Fibroblast of gingiva (primary cell): ENCODE measurements around the gene CD2AP.
"Not testable (repeated sequence)": the region's sequence is repeated elsewhere in the genome, so short reads cannot be mapped to it uniquely, and the experiment has no call there.

Experiments
- DNase-seq: peaks from one replicate; pipeline ENCODE4 v3.0.0-alpha.2; 2011; ENCODE audit warnings: low read depth

The CD2AP gene

DNA sequence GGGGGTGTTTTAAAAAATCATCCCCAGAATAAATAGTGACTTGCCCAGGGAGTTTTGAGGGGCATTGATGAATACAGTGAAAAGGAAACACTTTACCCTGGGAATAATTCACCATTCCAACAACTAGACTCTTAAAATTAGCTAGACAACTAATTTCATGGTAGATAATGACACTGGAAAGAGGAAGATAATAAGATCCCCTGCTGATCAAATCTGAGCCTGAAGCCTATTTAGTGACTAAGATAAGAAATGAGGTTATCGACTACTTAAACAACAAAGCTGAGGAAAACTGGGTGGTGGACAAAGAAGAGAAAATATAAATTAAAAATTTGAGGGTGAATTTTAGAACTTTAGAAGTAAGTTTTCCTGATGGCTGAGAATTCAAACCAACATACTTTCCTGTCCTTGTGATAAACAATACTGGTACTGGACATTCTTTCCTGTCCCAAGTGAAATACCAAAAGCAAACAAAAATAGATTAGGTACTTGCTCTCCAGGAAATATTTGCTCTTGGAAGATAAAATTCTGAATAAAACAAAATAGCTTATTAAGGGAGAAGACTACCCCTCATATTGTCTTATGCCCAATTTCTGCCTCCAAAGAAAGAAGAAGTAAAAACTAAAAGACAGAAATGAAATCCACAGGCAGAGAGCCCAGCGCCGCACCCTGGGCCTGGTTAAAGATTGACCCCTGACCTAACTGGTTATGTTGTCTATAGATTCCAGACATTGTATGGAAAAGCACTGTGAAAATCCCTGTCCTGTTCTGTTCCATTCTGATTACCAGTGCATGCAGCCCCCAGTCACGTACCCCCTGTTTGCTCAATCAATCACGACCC, 156.8 kb downstream of the CD2AP start:
- DNase-seq: no peak

DNA sequence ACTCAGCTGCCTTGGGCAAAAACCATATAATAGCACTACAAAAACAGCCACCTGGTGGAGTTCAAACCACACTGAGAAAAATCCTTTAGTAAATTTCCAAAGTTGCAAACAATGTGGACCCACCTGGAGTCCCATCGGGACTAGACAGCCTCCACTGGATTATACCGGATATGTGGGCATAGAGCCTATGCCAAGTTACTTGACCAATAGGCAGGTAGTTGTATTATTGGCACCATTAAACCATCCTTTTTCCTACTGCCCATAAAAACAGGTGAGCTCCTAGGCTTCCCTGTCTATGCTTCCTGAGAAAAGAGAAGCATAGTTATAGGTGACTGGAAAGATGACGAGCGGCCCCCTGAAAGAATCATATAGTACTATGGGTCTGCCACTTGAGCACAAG, 169.1 kb downstream of the CD2AP start:
- no peak for DNase-seq

DNA sequence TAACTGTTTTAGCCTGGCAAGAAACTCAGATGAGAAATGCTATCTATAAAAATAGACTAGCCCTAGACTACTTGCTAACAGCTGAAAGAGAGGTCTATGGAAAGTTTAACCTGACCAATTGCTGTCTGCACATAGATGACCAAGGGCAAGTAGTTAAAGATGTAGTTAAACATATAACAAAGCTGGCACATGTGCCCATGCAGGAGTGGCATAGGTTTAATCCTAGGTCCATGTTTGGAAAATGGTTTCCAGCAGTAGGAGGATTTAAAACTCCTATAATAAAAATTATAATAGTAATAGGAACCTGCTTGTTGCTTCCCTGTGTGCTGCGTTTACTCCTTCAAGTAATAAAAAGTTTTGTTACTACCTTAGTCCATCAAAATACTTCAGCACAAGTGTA, 169.6 kb downstream of the CD2AP start:
- DNase-seq: no peak

DNA sequence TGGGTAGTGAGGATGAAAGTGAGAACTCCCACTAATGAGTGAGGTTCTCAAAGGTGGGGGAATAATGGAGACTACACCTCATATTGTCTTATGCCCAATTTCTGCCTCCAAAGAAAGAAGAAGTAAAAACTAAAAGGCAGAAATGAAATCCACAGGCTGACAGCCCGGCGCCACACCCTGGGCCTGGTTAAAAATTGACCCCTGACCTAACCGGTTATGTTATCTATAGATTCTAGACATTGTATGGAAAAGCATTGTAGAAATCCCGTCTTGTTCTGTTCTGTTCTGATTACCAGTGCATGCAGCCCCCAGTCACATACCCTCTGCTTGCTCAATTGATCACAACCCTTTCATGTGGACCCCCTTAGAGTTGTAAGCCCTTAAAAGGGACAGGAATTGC, 170.0 kb downstream of the CD2AP start:
- DNase-seq: not testable (repeated sequence)

DNA sequence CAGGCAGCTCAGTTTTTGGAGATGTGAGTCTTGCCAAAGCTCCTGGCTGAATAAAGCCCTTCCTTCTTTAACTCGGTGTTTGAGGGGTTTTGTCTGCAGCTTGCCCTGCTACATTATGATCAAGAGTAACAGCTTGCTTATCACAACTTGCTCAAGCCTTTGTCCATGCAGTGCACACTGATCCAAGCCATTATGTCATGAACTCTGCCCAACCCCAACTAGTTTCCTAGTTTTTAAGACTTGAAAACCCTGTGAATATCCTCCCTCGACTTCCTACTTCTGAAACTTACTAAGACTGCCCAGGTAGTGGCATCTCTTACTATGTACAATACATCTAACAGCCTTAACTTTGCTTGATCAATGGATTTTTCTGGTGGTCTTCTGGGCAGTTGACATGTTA, 170.4 kb downstream of the CD2AP start:
- DNase-seq: no peak

DNA sequence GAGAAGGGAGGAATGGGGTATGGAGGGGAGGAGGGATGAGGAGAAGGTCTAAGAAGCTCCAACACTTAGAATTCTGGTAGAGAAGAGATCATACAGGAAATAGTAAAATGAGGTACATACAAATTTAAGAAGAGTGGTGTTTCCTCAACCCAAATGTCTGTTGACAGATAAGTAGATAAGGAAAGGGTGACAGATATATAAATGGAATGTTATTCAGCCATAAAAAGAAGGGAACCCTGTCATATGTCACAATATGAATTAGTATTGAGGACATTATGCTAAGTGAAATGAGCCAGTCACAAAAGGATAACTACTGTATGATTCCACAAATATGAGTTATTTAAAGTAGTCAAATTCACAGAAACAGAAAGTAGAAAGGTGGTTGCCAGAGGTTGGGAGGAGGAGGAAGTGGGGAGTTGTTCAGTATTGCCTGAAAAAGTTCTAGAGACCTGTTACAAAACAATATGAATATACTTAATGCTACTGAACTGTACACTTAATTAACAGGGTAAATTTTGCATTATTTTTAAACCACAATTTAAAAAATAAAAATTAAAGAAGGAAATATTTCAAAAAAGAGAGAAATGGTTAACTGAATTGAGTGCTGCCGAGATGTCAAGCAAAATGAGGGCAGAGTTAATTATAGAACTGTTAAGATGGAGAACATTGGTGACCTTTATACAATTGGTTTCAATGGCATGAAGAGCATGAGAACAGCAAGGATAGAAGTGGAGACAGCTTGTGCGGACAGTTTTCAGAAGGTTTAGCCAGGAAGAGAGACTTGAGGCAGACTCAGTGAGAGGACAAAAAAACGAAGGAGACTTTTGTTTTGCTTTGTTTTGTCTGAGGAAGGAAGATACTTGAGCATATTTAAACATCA, 173.2 kb downstream of the CD2AP start:
- DNase-seq: no peak

DNA sequence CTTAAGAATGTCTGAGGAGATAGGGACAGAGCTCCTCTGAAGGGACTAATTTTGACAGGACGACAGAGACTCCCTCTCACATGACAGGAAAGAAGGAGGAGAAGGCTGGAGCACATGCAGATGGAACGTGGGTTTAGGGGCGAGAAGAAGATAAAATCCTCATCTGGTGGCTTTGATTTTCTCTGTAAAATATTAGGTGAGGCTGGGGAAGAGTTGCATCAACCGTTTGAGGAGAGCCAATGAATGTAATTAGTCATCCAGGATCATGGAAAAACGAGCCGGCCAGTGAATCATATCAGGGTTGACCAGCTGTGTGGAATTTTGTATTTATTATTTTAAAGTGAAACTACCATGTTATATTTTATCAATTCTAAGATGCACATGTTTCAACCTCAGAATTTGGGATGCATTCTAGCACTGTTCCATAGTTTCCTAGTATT, 173.9 kb downstream of the CD2AP start:
- peak; percentile 49 for DNase-seq

DNA sequence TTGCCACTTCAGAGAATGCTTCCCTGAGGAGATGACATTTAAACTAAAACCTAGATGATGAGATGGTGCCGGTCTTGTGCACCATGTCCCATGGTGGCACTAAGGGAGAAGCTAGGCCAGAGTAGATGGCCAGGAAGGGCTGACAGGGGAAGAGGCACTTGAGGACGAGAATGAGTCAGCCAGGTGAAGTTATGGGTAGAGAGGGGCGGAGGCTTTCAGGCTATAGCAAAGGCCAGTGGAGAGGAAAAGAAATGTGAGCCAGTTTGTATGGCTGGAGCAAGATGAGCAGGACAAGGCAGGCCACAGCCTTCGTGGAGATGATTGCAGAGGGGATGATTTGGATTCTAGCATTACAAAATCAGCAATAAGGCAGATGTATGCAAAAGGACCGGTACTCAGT, 176.1 kb downstream of the CD2AP start:
- no peak for DNase-seq

DNA sequence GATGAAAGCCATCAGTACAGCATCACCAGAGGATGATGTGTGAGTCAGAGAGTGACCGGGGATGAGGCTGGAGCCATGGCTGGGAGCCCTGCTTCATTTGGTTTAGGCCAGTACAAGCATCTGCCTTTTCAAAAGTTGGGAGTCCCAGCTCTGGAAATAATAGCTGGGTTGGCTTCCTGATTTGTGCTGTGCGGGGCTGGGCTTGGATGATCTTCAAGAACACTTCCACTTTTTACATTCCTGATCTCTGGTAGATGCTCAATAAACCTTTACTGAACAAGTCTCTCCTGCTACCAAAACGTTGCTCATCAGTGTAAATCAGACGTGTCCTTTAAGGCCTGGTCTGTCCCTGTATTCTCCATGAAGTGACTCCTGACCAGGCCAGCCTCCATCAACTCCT, 176.7 kb downstream of the CD2AP start:
- DNase-seq: no peak

DNA sequence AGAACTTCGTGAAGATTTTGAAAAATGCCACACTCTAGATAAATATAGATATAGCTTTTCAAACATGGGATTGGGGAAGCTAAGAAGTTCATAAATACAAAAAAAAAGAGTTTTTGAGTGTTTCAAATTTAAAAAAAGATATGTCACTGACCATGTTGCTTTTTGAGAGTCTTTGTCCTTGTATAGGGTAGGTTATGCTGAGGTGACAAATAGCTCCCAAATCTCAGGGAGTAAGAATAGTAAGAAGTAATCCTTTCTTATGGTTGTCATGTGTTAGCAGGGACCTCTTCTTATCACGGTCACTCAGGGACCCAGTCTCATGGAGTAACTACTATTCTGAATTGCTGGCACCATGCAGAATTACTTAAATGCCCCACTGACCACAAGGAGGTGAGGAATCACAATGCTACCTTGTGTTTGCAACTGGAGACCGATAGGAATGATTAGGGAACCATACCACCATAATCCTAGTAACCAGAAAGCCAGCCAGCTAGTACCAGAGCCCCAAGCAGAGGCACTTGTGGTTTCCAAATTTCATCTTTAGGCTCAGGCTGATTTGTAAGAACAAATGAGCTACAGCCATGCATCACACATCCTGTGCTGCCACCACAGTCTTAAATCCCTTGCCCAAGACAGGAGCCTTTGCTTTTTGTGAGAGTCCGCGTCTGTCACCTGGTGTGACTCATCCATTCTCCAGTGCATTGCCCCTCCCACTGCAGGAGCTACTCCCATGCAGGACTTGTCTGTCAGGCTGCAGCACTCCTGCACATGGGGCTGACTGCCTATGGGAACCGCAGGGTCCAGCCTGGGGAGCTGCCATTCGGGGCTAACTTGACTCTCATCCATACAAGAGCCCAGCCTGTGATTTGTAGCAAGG, 178.4 kb downstream of the CD2AP start:
- DNase-seq: peak; percentile 4

DNA sequence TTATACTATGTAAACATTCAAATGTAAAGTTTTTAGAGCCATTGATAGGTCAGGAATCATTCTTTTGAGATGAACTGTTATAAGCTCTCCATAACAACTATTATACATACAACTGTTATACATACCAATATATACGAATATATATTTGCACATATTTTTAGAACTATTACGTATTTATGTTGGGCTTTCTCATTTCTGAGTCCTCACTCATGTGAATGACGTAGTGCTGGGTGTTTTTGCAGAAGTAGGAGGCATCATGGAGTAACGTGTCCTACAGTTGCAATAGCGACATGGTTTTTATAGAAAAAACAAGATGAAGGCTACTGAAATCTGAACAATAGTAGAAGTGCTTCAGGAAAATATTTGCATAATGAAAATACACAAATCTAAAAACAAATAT, 184.4 kb downstream of the CD2AP start:
- DNase-seq: no peak

DNA sequence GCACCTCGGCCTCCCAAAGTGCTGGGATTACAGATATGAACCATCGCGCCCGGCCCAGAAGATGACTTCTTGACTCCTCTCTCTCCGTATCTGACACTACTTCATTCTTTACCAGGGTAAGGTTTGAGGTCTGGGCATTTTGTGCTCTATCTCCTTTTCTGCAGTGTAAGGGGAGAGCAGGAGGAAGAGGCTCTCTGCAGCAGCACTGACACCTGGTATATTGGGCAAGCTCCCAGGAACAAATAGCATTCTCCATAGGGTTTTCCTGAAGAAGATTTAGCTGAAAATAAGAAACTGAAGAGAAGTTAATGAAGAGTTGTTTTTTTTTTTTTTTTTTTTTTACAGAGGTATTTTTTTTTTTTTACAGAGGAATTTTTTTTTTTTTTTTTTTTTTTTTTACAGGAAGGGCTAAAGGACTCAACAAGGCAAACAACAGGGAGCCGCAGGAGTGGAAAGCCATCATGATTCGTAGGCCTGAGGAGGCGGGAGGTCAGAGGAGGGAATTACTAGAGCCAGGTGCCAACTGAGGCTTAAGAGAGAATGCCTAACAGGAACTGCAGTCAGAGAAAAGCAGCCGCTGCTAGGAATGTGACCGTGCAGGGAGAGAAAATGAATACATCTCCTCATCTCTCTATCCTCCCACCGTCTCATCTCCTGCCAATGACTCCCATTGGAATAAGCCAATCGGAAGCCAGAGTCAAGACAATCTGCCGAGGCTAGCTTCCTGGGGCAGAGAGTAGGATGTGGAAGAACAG, 186.1 kb downstream of the CD2AP start:
- DNase-seq: no peak

DNA sequence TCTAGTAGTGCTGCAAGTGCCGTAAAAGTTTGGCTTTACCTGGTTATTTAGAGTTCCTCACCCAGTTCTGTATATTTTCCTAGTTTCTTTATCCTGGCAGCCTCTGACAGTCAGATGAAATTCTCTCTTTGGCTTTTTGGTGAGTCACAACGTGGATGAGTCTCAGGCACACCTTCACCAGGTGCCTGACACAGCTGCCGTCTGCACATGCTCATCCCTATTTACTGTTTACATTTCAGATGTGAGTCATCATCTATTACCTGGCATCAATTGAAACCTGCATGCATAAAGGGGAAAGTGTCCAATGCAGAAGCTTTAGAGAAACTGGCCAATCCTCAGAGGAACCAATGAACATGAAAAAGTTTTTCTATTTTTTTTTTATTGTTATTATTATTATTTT, 187.5 kb downstream of the CD2AP start:
- DNase-seq: no peak

DNA sequence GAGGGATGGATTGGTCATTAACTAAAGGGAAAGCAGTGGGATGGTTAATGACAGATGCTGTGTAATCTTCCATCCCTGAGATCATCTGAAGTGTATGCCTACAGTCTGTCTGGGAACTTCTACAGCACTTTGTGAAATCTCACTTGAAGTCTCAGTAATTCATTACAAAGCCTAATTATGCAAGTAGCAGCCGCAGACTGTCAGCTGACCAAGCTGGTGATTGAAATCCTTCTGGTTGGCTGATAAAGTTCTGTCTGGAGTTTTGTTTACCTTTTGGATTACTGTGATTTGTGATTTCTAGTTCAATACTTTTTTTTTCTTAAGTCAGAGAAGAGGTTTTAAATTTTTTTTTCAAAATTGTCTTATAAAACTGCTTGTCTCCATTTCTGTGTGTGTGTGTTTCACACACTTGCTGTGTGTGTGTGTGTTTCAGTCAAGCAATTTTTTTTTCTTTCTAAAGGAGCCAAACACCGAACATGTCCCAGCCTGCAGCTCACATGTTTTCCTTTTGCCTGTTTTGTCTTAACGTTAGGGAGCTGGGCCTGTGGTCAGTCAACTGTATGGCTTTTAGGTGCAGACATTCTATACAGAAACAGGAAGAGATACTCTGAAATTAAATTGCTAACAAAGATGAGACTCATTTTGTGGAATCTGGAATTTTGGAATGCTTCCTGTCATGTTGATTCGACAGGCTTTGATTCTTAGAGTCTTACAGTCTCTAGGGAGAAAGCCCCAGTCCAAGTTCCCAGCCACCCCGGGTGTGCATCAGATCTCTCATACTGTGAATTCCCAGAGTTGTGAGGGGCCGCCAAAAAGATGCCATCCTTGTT, 192.3 kb downstream of the CD2AP start:
- no peak for DNase-seq

DNA sequence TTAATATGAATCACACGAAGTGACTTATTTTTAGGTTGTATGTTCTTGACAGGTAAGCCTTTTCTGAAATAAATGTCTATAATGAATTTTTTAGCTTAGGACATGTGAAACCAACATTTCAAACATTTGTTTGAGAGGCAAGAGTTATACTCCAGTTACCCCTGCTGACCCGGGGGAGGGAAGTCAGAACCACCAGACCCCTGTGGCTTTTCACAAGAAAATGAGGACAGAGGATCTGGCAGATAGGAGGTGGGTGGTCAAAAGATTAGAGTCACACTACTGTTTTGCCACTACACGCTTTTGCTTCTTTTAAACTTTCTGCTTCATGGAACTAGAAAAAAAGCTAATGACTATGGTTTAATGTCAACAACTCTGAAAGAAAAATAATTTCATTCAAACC, 193.3 kb downstream of the CD2AP start:
- DNase-seq: no peak

DNA sequence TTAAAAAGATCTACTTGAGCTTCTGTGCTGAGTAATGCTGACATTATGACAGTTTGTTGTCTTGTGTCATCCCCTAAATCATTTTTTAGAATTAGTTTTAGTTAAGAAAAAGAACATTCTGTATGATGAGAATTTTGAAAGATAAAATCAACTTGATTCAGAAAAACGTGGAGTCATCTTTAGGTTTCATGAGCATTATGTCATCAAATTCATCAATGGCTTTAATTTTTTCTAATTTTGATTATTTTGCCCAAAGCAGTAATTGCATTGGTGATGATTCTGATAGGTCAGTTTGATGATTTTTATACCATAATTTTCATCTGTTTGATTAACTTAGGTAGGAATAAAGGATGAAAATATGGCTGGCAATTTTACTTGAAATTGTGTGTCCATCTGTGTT, 194.2 kb downstream of the CD2AP start:
- no peak for DNase-seq

DNA sequence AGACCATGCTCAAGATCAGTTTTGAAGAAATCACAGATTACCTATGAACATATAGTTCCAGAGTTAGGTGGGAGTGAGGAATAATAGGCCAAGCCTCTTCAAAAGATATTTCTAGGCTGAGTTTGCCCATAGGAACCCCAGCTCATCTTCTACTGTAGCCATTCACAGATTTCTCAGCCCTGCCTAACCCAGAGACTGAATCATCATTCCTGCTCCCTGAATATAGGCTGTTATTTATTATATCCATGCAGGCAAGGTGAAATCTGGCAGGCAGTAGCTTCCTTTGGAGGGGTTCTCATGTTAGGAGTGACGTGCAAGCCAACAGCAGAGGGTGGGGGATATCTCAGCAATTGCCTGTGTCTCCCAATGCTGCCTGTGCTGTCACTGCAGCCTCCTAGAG, 195.2 kb downstream of the CD2AP start:
- no peak for DNase-seq

DNA sequence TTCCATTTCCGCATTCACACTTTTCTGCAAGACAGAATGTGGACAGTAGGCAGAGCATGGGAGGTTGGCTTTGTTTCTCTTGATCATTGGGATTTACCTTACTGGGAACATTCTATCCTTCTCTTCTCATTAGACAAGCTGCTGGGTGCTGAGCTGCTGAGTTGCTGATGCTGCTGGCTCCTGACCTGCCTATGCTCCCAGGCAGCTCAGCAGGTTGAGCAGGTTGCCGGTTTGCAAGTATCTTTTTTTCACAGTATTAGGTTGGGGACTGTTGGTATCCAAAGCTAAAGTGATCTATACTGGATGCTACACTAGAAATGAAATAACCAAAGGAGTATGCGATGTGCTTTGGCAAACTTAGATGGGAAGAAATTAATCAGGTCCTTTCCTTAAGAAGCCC, 197.1 kb downstream of the CD2AP start:
- DNase-seq: no peak
